Measurements from ENCODE around the gene NWD2.
"Not testable (repeated sequence)": the region's sequence is repeated elsewhere in the genome, so short reads cannot be mapped to it uniquely, and the experiment has no call there.

Gene NWD2

DNA sequence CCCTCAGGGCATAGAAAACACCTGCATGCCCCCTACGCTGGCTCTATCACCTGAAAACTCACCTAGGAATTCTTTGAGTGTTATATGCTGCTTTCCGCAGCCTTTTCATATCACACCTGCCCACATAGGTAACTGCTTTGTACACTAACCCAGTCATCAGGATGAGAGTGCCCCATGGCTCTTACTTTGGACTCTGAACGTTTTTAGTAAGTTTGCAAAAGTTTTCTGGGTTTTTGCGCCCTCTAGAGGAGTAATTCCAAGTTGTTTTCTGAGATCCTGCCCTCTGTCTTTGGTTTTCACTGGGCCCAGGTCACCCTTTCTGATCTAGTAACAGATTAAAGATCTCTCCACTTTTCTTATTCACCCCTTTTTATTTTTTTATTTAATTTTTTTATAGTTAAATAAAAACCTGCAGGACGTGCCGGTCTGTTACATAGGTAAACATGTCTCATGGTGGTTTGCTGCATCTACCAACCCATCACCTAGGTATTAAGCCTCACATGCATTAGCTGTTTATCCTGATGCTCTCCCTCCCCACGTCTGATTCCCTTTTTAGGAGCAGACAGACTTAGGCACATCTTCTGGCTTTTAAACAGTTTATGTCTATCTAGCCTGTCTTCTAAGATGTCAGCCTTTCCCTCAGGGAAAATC, 139.2 kb downstream of the NWD2 start:
- no peak overlapping the region for H3K9ac ChIP-seq (ENCODE audit: low read length)
- no peaks in the 10 kb centered on the region for H3K36me3 ChIP-seq (ENCODE audit: control insufficient read depth, insufficient read depth, low read length)
- no peak overlapping the region for H3K4me3 ChIP-seq (ENCODE audit: low read length)
- H3K27ac ChIP-seq (ENCODE audit: low read depth, low read length) = no peak overlapping the region
- H3K27me3 ChIP-seq (ENCODE audit: control insufficient read depth, insufficient read depth, low read length) = no peaks in the 10 kb centered on the region
- no peaks in the 10 kb centered on the region for H3K4me1 ChIP-seq (ENCODE audit: control insufficient read depth, insufficient read depth, low read length)

DNA sequence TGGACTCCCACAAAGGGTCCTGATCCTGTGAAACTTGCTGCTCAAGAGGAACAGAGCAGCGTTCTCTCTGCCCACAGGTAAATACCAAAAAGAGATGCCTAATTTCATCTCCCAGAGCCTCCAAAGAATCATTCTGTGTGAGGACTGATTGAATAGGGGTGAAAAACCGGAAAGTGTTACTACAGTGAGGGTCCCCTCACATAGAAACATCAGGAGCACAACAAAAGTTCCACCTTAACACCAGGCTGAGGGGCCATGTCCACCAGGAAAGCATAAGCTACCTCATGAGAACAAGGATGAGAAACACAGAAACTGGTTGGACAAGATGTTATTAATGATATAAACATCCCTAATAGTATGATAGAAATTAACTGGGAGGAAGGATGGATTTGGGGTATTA, 140.9 kb downstream of the NWD2 start:
- Histone ChIP-seq H3K27ac (ENCODE audit: low read depth, low read length) (no peak overlapping the region), H3K27me3 (ENCODE audit: control insufficient read depth, insufficient read depth, low read length) (no peaks in the 10 kb centered on the region), H3K9ac (ENCODE audit: low read length) (no peak overlapping the region), H3K4me3 (ENCODE audit: low read length) (no peak overlapping the region), H3K36me3 (ENCODE audit: control insufficient read depth, insufficient read depth, low read length) (no peaks in the 10 kb centered on the region), H3K4me1 (ENCODE audit: control insufficient read depth, insufficient read depth, low read length) (no peaks in the 10 kb centered on the region)

DNA sequence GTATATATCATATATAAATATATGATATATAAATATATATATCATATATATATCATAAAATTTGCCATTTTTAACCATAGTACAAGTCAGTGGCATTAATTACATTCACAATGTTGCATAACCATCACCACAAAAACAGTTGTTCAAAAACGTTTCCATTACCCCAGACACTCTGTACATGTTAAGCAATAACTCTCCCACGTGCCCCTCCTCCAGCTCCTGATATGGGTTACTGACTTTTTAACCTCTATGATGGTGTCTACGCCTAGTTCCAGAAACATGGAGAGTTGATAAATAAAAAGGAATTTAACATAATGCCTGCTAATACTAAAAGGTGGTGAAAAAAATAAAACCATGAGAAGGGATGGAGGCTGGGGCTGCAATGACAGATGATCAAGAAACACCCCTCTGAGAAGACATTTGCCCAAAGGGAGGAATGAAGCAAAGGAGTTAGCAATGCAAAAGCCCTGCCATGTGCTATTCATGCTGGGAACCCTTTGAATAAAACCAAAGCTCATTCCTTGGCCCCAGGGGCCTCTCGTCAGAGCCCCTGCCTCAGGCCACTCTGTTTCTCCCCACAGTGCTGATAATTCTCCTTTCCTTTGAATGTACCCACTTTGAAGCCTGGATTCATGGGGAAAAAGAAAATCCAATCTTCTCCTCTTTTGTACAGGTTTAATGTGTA, 144.3 kb downstream of the NWD2 start:
- no peak overlapping the region for H3K9ac ChIP-seq (ENCODE audit: low read length)

DNA sequence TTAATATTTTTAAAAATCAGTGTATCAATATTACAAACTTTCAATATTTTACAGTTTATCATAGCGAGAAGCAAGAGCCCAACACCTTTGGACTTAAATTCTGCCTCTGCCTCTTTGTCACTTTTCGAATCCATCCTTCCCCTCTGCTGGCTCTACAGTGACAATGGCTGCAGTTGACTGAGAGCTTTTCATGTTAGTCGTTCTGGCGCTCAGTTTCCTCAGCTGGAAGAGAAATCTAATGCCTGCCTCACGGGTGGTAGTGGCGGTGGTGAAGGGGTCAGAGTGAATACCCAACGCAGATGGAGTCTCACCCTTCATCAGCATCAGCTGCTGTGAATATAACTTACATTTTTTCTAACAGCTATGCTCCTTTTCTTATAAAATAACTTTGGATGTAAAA, 144.8 kb downstream of the NWD2 start:
- no peak overlapping the region for H3K27ac ChIP-seq (ENCODE audit: low read depth, low read length)
- no peaks in the 10 kb centered on the region for H3K27me3 ChIP-seq (ENCODE audit: control insufficient read depth, insufficient read depth, low read length)
- no peaks in the 10 kb centered on the region for H3K4me1 ChIP-seq (ENCODE audit: control insufficient read depth, insufficient read depth, low read length)
- no peaks in the 10 kb centered on the region for H3K36me3 ChIP-seq (ENCODE audit: control insufficient read depth, insufficient read depth, low read length)
- no peak overlapping the region for H3K4me3 ChIP-seq (ENCODE audit: low read length)
- no peak overlapping the region for H3K9ac ChIP-seq (ENCODE audit: low read length)

More for the DNA sequence above, 144.3 kb downstream of the NWD2 start:
- no peaks in the 10 kb centered on the region for H3K27me3 ChIP-seq (ENCODE audit: control insufficient read depth, insufficient read depth, low read length)
- H3K27ac ChIP-seq (ENCODE audit: low read depth, low read length) = no peak overlapping the region
- H3K36me3 ChIP-seq (ENCODE audit: control insufficient read depth, insufficient read depth, low read length) = no peaks in the 10 kb centered on the region
- H3K4me1 ChIP-seq (ENCODE audit: control insufficient read depth, insufficient read depth, low read length) = no peaks in the 10 kb centered on the region
- H3K4me3 ChIP-seq (ENCODE audit: low read length) = no peak overlapping the region

DNA sequence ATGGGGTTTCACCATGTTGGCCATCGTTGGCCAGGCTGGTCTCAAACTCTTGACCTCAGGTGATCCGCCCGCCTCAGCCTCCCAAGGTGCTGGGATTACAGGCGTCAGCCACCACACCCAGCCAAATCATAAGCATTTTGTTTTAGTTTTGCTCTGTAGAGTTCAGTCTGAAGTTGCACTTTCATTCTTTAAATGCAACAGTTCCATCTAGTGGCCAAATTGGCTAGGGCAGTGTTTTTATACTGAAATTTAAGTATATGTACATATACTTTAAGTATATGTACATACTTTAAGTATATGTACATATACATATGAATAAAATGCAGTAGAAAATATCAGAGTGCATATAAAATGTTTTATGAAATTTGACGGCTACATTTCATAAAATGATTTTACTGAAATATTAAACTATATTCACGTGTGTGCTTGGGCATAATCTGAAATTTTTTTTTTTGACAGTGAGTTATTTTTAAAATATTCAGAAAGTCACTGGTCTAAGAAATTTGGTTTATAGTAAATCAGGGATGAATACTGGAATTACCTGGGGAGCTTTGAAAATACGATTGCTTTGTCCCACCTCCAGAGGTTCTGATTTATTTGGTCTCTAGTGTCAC, 145.5 kb downstream of the NWD2 start:
- H3K4me1 ChIP-seq (ENCODE audit: control insufficient read depth, insufficient read depth, low read length) = no peaks in the 10 kb centered on the region
- no peak overlapping the region for H3K27ac ChIP-seq (ENCODE audit: low read depth, low read length)
- H3K9ac ChIP-seq (ENCODE audit: low read length) = no peak overlapping the region
- H3K27me3 ChIP-seq (ENCODE audit: control insufficient read depth, insufficient read depth, low read length) = no peaks in the 10 kb centered on the region
- no peaks in the 10 kb centered on the region for H3K36me3 ChIP-seq (ENCODE audit: control insufficient read depth, insufficient read depth, low read length)
- H3K4me3 ChIP-seq (ENCODE audit: low read length) = no peak overlapping the region

DNA sequence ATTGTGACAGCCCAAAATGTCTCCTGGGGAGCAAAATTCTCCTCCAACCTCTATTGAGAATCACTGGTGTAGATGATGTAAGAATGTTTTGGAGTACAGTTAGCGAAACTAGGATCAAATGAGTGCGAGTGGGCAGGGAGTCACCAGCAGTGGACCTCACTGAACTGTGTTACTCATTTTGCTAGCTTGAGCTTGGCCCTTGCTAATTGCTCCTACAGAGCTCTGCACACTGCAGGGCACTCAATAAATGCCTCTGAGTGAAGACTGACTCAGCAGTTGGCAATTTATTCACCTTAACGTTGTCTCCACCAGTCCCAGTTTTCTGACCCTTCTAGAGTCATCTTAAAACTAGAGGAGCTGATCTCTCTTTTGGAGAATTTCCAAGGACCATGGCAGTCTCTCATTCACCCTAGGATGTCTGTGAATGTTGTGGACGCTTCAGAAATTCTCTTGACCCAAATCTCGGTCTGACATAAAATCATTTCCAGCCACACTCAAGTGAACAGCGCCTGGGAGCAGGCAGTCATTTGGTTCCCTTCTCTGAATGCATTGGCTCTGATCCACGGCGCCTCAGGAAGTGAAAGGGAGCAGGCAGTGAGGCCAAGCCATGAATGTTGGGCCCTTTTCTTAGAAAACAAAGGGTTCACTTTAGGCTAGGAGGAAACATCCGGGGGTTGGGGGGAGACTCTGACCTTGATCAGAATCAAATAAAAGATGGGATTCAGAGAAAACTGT, 148.1 kb downstream of the NWD2 start:
- H3K4me3 ChIP-seq (ENCODE audit: low read length) = no peak overlapping the region
- no peaks in the 10 kb centered on the region for H3K4me1 ChIP-seq (ENCODE audit: control insufficient read depth, insufficient read depth, low read length)
- H3K27ac ChIP-seq (ENCODE audit: low read depth, low read length) = no peak overlapping the region
- no peaks in the 10 kb centered on the region for H3K27me3 ChIP-seq (ENCODE audit: control insufficient read depth, insufficient read depth, low read length)
- no peaks in the 10 kb centered on the region for H3K36me3 ChIP-seq (ENCODE audit: control insufficient read depth, insufficient read depth, low read length)
- no peak overlapping the region for H3K9ac ChIP-seq (ENCODE audit: low read length)

DNA sequence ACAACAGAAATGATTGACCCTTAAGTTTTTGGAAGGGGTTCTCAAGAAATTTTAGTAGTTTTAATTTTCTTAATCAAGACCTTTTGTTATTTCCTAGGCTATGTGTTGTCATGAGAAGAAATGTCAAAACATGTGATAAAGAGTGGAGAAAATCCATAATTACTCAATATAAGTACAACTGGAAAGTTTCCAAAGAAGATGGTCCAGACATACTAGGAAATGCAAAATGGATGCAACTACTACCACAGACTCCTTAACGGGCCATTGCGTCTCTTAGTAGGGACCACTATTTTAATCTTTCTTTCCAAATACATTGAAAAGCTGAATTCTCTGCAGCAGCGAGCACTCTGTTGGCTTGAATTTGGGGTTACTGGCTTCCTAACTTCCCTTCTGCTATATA, 148.8 kb downstream of the NWD2 start:
- no peaks in the 10 kb centered on the region for H3K27me3 ChIP-seq (ENCODE audit: control insufficient read depth, insufficient read depth, low read length)
- no peak overlapping the region for H3K27ac ChIP-seq (ENCODE audit: low read depth, low read length)
- no peaks in the 10 kb centered on the region for H3K4me1 ChIP-seq (ENCODE audit: control insufficient read depth, insufficient read depth, low read length)
- no peak overlapping the region for H3K4me3 ChIP-seq (ENCODE audit: low read length)
- H3K9ac ChIP-seq (ENCODE audit: low read length) = no peak overlapping the region
- no peaks in the 10 kb centered on the region for H3K36me3 ChIP-seq (ENCODE audit: control insufficient read depth, insufficient read depth, low read length)

DNA sequence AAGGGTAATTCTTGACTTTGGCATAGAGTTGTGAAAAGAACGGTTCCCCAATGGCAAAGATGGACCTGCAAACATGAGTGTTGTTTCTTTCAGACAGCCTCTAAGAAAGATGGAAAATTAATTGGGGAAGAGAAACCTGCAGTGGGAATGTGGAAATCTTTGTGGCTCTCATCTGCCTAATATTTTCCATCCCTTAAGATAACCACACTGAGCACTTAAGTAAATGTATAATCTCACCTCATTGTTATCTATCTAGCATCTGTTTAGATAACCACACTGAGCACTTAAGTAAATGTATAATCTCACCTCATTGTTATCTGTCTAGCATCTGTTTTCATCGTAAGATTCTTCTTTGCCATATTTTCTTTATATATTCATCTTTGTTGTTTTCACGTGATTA, 149.3 kb downstream of the NWD2 start:
- no peak overlapping the region for H3K27ac ChIP-seq (ENCODE audit: low read depth, low read length)
- H3K36me3 ChIP-seq (ENCODE audit: control insufficient read depth, insufficient read depth, low read length) = no peaks in the 10 kb centered on the region
- H3K9ac ChIP-seq (ENCODE audit: low read length) = no peak overlapping the region
- H3K27me3 ChIP-seq (ENCODE audit: control insufficient read depth, insufficient read depth, low read length) = no peaks in the 10 kb centered on the region
- H3K4me1 ChIP-seq (ENCODE audit: control insufficient read depth, insufficient read depth, low read length) = no peaks in the 10 kb centered on the region
- H3K4me3 ChIP-seq (ENCODE audit: low read length) = no peak overlapping the region

DNA sequence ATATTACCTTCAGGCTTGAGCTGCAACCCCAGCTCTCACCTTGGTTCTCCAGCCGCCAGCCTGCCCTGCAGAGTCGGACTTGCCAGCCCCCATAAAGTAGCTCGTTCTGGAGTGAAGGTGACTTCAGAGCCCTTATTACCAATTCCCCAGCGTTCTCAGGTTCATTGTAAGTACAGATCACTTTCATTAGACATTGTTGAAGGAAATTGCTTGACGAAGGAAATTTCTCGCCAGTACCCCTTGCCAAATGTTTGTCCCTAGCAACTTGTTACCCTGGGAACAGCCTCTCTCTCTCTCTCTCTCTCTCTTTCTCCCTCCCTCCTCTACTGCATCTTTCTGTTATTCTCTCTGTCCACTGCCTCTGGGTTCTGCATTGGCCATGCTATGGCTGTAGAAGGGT, 153.0 kb downstream of the NWD2 start:
- no peaks in the 10 kb centered on the region for H3K4me1 ChIP-seq (ENCODE audit: control insufficient read depth, insufficient read depth, low read length)
- no peak overlapping the region for H3K4me3 ChIP-seq (ENCODE audit: low read length)
- no peak overlapping the region for H3K27ac ChIP-seq (ENCODE audit: low read depth, low read length)
- H3K27me3 ChIP-seq (ENCODE audit: control insufficient read depth, insufficient read depth, low read length) = no peaks in the 10 kb centered on the region
- H3K9ac ChIP-seq (ENCODE audit: low read length) = no peak overlapping the region
- no peaks in the 10 kb centered on the region for H3K36me3 ChIP-seq (ENCODE audit: control insufficient read depth, insufficient read depth, low read length)

DNA sequence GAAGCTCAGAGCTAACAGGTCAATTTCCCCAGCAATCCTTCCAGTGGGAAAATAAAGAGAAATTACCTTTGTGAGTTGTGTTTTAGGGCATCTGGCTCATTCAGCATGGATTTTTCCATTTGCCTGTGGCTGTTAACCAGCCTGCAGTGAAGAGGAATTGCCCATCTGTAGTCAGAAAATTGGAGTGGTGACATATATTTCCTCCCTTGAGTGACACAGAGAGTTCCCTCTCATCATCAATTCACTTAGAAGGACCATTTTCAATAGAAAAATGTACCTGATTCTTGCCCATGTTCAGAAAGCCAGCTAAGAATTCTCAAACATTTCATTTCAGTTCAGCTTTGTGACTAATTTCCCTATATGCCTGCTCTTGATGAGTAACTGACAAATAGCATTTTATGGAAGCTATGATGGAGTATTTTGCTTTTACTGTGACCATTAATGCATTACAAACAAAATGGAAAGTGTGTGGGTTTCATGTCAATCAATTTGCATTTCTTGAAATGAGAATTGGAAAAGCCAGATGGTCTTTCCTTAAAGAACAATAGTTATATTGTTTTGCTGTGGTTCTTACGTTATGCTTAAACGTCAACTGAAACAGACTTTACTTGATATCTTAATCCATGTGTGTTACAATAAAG, 155.8 kb downstream of the NWD2 start:
- no peaks in the 10 kb centered on the region for H3K27me3 ChIP-seq (ENCODE audit: control insufficient read depth, insufficient read depth, low read length)
- no peak overlapping the region for H3K4me3 ChIP-seq (ENCODE audit: low read length)
- no peak overlapping the region for H3K27ac ChIP-seq (ENCODE audit: low read depth, low read length)
- H3K4me1 ChIP-seq (ENCODE audit: control insufficient read depth, insufficient read depth, low read length) = no peaks in the 10 kb centered on the region
- H3K36me3 ChIP-seq (ENCODE audit: control insufficient read depth, insufficient read depth, low read length) = no peaks in the 10 kb centered on the region
- H3K9ac ChIP-seq (ENCODE audit: low read length) = no peak overlapping the region

DNA sequence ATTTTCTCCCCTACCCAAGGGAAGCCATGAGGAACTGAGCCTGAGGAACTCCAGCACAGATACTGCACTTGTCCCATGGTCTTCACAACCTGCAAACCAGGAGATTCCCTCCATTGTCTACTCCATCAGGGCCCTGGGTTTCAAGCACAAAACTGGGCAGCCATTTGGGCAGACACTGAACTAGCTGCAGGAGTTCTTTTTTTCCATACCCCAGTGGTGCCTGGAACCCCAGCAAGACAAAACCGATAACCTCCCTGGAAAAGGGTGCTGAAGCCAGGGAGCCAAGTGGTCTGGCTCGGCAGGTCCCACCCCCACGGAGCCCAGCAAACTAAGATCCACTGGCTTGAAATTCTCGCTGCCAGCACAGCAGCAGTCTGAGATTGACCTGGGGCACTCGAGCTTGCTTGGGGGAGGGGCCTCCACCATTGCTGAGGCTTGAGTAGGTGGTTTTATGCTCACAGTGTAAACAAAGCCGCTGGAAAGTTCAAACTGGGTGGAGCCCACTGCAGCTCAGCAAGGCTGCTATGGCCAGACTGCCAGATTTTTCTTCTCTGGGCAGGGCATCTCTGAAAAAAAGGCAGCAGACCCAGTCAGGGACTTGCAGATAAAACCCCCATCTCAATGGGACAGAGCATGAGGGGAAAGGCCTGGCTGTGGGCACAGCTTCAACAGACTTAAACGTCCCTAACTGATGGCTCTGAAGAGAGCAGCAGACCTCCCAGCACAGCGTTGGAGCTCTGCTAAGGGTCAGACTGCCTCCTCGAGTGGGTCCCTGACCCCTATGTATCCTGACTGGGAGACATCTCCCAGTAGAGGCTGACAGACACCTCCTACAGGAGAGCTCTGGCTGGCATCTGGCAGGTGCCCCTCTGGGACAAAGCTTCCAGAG, 163.6 kb downstream of the NWD2 start:
- not testable (repeated sequence) for H3K4me1 ChIP-seq (ENCODE audit: control insufficient read depth, insufficient read depth, low read length); H3K27ac ChIP-seq (ENCODE audit: low read depth, low read length); H3K9ac ChIP-seq (ENCODE audit: low read length); H3K36me3 ChIP-seq (ENCODE audit: control insufficient read depth, insufficient read depth, low read length); H3K27me3 ChIP-seq (ENCODE audit: control insufficient read depth, insufficient read depth, low read length); H3K4me3 ChIP-seq (ENCODE audit: low read length)
